Measurements from ENCODE around the gene TP53AIP1. TPM values are rescaled to one million over a fixed set of nuclear protein-coding genes. Genes with fewer than 3 reads are reported as not detected.

Gene TP53AIP1
- total and polyA plus RNA-seq, 2 experiments from 2014 or later = 0.07 TPM; not detected in 1

DNA sequence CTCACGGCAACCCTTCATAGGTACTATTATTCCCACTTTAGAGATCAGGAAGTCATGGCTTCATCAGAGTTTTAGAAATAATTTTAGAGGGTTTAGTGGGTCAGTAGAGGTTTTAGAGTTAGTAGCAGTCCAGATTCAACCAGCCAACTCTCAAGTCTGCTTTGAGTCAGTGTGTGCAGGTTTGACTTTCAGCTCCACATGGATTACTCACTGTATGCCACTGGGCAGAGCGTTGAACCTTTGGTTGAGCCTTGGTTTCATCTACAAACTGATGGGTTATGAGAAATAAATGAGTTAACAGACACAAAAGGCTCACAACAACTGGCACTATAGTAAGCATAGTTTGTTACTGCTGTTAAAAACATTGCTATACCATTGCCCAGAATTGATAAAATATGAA lies 19.0 kb upstream of the TP53AIP1 start:
- Histone ChIP-seq H4K20me1 (replicated peaks; ENCODE audit: insufficient read depth) (peaks cover 8% of the 10 kb centered on the region; the same call in 1 of the 2 replicates), H3K36me3 (ENCODE audit: insufficient read depth) (no peaks in the 10 kb centered on the region), H3F3A (replicated peaks; ENCODE audit: low read depth) (no peaks in the 10 kb centered on the region), H3K27ac (ENCODE audit: low read depth) (no peak overlapping the region), H3K4me1 (ENCODE audit: insufficient read depth) (no peaks in the 10 kb centered on the region), H3K4me2 (no peak overlapping the region), H2AFZ (no peak overlapping the region), H3K27me3 (ENCODE audit: insufficient read depth) (no peaks in the 10 kb centered on the region), H3K9me2 (ENCODE audit: insufficient read depth) (no peaks in the 10 kb centered on the region), H3K4me3 (no peak overlapping the region), H3K79me2 (replicated peaks; ENCODE audit: insufficient read depth) (no peaks in the 10 kb centered on the region)
- DNase-seq (ENCODE audit: low spot score) (no peak), ATAC-seq (no peak)
- no peak overlapping the region for H3K4me3 Mint-ChIP-seq
- no peak overlapping the region for H3K27ac Mint-ChIP-seq
- no peaks in the 10 kb centered on the region for H3K9me3 Mint-ChIP-seq
- no peaks in the 10 kb centered on the region for H3K36me3 Mint-ChIP-seq (ENCODE audit: low read depth)
- H3K4me1 Mint-ChIP-seq = peaks cover 9% of the 10 kb centered on the region
- TF ChIP-seq, protein P1, sequence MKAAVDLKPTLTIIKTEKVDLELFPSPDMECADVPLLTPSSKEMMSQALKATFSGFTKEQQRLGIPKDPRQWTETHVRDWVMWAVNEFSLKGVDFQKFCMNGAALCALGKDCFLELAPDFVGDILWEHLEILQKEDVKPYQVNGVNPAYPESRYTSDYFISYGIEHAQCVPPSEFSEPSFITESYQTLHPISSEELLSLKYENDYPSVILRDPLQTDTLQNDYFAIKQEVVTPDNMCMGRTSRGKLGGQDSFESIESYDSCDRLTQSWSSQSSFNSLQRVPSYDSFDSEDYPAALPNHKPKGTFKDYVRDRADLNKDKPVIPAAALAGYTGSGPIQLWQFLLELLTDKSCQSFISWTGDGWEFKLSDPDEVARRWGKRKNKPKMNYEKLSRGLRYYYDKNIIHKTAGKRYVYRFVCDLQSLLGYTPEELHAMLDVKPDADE (IDR thresholded peaks at IDR 0.05) = no peak
- TF ChIP-seq EZH2phosphoT487 (IDR thresholded peaks at IDR 0.05; ENCODE audit: unreplicated experiment) (no peak), JUNB (IDR thresholded peaks at IDR 0.05; ENCODE audit: unreplicated experiment) (no peak), NANOG (IDR thresholded peaks at IDR 0.05; ENCODE audit: borderline replicate concordance) (no peak), EZH2 (IDR thresholded peaks at IDR 0.05; ENCODE audit: low read depth, unreplicated experiment) (no peak), ZNF462 (CRISPR knock-in tag; IDR thresholded peaks at IDR 0.05) (no peak), ZNF114 (CRISPR knock-in tag; IDR thresholded peaks at IDR 0.05) (no peak), ZNF331 (CRISPR knock-in tag; IDR thresholded peaks at IDR 0.05; ENCODE audit: low read depth) (no peak), POLR2AphosphoS5 (IDR thresholded peaks at IDR 0.05; ENCODE audit: low read depth) (no peak), CREB1 (CRISPR knock-in tag; IDR thresholded peaks at IDR 0.05; ENCODE audit: low read depth) (no peak), STAT1 (IDR thresholded peaks at IDR 0.05; ENCODE audit: unreplicated experiment) (no peak), REST (IDR thresholded peaks at IDR 0.05; ENCODE audit: unreplicated experiment) (no peak)
- TF ChIP-seq, protein P2, sequence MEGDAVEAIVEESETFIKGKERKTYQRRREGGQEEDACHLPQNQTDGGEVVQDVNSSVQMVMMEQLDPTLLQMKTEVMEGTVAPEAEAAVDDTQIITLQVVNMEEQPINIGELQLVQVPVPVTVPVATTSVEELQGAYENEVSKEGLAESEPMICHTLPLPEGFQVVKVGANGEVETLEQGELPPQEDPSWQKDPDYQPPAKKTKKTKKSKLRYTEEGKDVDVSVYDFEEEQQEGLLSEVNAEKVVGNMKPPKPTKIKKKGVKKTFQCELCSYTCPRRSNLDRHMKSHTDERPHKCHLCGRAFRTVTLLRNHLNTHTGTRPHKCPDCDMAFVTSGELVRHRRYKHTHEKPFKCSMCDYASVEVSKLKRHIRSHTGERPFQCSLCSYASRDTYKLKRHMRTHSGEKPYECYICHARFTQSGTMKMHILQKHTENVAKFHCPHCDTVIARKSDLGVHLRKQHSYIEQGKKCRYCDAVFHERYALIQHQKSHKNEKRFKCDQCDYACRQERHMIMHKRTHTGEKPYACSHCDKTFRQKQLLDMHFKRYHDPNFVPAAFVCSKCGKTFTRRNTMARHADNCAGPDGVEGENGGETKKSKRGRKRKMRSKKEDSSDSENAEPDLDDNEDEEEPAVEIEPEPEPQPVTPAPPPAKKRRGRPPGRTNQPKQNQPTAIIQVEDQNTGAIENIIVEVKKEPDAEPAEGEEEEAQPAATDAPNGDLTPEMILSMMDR (conservative IDR thresholded peaks at IDR 0.05; ENCODE audit: low read depth in 2 of 2) = no peak
- no peaks in the 10 kb centered on the region for H3K27me3 Mint-ChIP-seq (ENCODE audit: insufficient read depth, low read depth, poor library complexity)

Measured in GM23338 (cell line).